Measurements from ENCODE around the gene PZP. TPM values are rescaled to one million over a fixed set of nuclear protein-coding genes. Genes with fewer than 3 reads are reported as not detected.

PZP gene
- total and polyA plus RNA-seq, 2 of the 13 experiments (the other 11 are each of a cell fraction or from before 2014, with no cell fraction given): 0.07 to 0.89 TPM

- TF ChIP-seq FOXO4 (CRISPR knock-in tag; conservative IDR thresholded peaks at IDR 0.05) (no peak), NFATC3 (CRISPR knock-in tag; IDR thresholded peaks at IDR 0.05) (no peak), KLF6 (CRISPR knock-in tag; IDR thresholded peaks at IDR 0.05) (0 out of 2 replicates have a peak, but pooled peaks have one; percentile 60), HDAC2 (CRISPR knock-in tag; IDR thresholded peaks at IDR 0.05) (peak; percentile 77), ZBTB37 (CRISPR knock-in tag; IDR thresholded peaks at IDR 0.05) (no peak), RERE (CRISPR knock-in tag; IDR thresholded peaks at IDR 0.05; ENCODE audit: low read depth) (peak; percentile 95), TRIM24 (CRISPR knock-in tag; IDR thresholded peaks at IDR 0.05) (no peak), SNAPC2 (CRISPR knock-in tag; IDR thresholded peaks at IDR 0.05) (no peak), ZNF280D (CRISPR knock-in tag; IDR thresholded peaks at IDR 0.05) (no peak), UBTF (CRISPR knock-in tag; IDR thresholded peaks at IDR 0.05) (no peak), ATRX (CRISPR knock-in tag; IDR thresholded peaks at IDR 0.05; ENCODE audit: borderline replicate concordance) (no peak), MNT (IDR thresholded peaks at IDR 0.05) (no peak), MYC (CRISPR knock-in tag; IDR thresholded peaks at IDR 0.05; ENCODE audit: borderline replicate concordance) (no peak)
Measured at GRCh38 chr12:9122091-9122609, 86.0 kb downstream of the PZP start (continued).
